Suppressor macrophage treated with lipopolysaccharide for 1 hour (primary cell): Measurements from ENCODE around the gene TRDN.
"Not testable (repeated sequence)": the region's sequence is repeated elsewhere in the genome, so short reads cannot be mapped to it uniquely, and the experiment has no call there.

ENCODE experiments used
- DNase-seq, 3 donors: peaks; one replicate each; pipeline ENCODE4 v3.0.0-alpha.2; 2020 to 2022

Gene TRDN

DNA sequence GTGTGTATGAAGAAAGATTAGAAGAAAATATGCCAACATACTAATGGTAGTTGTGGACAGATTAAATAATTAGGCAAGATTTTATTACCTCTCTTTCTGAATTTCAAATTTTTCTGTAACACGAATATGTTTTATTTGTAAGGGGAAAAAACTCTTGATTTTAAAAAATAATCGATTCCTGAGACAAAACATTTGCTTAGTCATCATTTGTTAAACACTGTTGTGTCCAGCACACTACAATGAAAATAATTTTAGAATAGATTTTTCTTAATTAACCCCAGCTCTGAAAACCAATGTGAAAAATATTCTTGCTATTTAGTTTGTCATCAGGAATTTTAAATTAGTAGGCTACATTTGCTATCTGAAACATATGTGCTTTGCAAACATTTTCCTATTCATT, 253.0 kb downstream of the TRDN start:
- DNase-seq: no peak

DNA sequence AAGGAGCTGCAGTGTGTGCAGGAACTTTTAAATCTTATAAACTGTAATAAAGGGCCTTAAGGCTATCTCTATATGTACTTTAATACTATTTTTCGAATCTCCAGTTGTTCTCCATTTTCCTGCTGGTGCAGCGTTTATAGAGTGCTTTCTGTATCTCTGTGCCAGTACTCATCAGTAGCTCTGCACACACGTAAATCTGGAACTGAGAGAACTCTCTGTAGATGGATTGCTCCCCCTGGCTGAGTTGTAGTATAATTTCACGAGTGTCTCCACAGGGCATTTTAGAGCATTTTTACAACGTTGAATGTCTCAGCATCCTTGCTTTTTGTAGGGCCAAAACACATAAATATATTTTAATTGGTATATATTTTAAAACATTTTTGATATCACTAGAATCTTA, 256.5 kb downstream of the TRDN start:
- no peak for DNase-seq

DNA sequence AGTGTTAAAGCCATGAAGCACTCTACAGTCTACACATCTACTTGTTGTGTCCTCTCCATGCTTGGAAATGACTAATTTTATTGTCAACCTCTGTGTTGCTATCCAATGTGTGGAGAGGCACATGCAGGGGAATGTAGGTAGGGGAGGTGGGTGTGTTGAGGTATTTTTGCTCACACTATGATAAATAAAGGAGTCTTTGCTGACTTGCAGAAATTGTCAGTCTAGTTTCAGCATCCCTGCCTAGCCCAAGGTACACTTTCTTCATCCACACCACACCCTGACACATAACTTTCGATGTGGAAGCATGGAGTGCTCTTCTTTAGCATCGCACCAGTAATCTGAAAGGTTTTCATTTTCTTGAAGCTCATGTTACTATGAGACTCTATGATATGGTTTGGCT, 264.0 kb downstream of the TRDN start:
- no peak for DNase-seq

DNA sequence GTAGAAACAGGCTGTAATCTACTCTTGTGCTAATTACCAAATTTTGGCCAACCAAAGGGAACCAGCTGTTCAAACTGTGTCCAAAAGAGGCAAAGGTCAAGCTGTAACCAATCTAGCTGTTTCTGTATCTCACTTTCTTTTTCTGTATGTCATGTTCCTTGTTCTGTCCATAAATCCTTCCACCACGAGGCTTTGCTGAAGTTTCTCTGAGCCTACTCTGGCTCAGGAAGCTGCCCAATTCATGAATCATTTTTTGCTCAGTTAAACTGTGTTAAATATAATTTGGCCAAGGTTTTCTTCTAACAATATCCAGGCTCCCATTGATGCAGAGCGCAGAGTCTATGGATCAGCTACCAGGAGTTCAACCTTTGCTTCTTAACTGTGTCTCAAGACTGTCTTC, 272.8 kb downstream of the TRDN start:
- no peak for DNase-seq

DNA sequence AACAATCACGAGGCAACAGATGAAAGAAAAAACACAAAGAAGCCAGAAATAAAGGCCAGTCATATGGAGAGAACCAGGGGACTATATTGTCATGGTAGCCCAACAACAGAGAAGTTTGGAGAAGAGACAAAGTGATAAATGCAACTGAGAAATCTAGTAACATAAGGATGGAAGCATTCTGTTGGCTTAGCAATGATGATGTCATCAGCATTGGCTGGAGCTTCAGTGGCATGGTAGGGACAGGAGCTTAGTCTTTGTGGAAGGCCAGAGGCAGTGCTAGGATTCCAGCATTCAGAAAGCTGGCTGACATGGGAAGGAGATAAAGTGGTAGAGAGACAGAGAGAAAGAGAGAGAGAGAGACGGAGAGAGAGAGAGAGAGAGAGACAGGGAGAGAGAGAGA, 276.4 kb downstream of the TRDN start:
- no peak for DNase-seq

DNA sequence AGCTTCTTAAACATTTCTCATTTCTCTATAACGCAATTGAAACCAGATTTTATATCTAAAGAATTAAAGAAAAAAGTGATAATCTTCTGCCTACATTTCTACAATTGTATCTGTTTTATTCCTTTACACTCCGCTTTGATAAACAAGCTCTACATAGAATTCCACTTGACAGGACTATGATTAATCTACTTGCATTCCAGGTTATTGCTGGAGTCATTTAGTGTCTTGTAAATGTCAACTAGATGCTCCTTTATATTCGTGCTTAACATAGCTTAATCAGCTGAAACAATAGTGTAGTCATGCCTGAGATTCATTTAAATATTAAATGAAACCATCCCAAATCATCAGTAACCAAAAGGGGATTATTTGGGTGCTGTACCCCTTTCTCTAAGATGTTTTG, 284.0 kb downstream of the TRDN start:
- DNase-seq: no peak

DNA sequence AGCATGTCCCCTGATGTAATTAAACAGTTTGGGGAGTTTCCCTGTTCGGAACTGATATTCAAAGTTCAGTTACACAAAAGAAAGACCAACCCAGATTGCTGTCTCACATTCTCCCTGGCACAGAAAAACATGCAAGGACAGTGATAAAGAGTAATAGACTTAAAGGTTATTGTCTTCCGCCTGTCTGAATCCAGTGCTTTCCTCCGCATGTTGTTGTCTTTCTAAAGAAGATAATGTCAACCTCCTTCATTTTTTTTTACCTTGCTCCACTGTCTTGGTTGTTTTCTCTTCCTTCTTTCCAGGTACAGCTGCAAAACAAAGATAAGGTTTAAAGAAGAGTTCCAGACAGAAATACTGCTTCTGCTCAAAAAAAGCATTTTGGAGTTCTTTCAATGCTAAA, 284.5 kb downstream of the TRDN start:
- no peak for DNase-seq

DNA sequence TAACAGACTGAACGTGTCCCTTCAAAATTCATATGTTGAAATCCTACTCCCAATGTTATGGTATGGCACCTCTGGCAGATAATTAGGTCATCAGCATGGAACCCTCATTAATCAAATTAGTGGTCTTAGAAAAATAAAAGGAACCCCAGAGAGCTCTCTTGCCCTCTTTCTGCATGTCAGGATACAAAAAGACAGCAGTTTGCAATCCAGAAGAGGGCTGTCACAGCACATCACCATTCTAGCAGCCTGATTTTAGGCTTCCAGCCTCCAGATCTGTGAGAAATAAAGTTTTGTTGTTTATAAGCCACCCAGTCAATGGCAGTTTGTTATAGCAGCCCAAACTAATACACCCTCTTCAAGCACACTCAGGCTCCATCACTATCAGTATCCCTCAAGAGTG, 292.9 kb downstream of the TRDN start:
- no peak for DNase-seq

DNA sequence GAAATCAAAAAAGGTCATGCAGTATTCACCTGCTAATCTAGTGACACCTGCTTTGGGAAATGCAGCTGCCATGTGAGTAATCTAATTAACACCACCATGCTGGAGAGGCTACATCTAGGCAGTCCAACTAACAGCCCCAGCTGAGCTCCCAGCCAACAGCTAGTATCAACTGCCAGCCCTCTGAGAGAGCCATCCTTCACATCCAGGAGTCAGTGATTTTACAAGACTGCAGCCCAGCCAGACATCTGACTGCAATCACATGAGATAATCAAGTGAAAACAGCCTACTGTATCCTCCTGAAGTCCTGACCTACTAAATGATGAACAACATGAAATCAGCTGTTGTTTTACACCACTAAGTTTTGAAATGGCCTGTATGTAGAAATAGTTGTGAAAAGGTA, 298.4 kb downstream of the TRDN start:
- DNase-seq: no peak

DNA sequence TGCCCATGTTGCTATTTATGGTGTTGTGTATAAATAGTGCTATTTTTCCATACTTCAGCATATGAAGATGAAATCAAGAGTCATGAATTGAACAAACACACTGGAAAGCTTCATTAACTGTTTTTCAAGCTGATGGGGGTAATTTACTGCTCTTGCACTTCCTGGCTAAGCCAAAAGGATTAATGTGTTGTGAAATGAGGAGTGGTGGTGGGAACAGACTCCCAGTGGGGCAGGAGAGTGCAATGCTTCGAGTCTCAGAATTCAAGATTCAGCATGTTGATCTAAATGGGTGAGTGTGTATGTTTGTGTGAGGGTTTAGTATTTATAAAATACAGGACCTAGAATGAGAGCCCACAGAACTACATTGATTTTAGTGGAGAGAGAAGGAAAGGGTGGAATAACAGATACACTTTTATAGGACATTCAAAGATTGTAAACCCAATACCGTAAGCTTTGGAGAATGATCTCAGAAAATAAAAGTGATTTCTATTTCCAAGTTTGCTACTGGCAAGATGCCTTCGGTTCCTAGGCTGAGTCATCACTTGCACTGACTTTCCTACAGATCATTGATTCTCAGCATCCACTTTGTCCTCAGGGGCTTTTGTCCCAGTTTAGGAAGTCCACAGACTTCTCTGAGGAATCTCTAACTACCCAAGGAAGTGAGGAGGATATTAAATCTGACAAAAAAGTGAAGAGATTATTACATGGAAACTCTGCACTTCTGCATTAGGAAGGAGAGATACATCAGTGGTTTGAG, 303.6 kb downstream of the TRDN start:
- DNase-seq: no peak

DNA sequence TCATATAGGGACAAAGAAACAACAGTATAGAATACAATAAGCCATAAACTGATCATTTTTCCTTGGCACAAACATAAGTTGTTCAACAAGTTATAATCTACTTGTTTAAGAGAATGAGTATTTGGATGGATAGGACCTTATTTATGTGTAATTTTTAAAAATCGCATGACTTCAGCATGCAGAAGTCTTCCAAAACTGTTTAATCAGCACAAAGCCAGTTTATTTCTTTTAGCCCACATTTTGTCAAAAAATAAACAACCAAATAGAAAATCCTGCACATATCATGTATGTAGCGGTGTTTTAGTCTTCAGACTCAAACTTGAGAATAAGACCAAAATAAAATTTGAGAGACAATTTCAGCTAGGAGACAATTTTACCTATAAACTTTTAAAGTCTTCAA, 304.7 kb downstream of the TRDN start:
- no peak for DNase-seq

DNA sequence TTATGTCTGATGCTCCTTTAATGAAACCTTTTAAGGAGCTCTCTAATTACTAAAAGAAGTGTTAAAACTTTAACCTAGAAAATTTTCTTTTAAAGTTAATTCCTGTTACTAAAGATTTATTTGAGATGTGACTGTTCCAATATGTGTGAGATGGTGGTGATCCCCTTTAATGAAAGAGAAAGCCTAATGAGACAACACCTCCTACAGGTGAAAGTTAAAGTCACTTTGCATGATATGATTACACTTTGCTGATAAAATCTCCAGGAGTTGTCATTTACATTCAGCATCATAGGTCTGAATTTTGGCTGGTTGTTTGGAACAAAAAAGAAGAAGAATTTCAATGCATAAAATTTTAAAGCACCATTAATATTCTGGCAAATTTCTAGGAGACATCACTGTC, 307.4 kb downstream of the TRDN start:
- no peak for DNase-seq

DNA sequence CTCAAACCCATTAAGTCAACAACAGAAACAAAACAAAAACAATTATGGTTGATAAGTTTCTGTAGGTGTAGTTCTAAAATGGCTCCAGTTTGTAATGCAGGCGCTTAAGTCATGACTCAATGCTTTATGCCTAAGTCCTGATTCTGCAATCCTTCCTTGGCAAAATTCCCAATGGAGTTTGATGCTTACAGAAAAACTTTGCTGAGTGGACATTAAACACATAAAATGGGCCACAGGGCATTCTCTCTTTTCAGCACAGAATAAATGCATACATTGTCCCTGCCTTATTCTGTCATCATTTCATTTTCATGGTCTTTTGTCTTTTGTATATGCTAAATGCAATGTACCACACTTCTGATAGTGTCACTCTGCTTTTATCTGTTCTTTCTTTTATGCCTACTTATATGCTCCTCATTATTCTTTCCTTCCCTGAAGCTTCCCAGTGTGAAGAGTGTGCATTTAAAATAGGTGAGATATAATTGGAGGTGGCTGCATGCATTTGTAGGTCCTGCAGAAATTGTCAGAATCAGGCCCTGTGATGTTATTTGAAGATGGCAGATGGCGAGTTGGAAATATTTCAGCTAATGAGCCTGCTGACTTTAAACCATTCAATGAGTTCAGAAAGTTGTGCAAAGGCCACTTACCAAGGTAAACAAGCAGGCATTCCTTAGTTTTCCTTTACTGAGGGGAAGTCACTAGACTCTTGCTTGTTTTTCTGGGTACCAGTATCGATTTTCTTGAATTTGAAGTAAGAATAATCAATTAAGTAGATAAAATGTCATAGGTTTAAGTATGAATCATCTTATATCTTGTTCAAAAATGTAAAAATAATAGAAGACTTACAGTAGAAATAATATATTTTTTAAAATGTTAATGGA, 313.1 kb downstream of the TRDN start:
- DNase-seq: no peak

DNA sequence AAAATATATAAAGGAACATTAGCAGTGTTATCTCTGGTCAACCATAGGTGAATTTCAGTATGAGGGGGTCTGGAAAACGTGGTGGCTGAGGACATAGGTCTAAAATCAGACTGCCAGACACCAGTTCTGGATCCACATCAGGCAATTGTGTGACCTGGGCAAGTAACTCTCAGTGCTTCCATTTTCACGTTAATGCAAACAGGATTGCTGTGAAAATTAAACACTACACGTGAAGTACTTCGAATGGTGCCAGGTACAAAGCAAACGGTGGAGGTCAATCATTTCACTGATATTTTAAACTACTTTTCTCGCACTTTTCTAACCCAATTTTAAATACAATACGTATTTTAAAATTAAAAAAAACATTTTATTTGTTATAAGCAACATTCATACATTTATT, 315.7 kb downstream of the TRDN start:
- DNase-seq: no peak

DNA sequence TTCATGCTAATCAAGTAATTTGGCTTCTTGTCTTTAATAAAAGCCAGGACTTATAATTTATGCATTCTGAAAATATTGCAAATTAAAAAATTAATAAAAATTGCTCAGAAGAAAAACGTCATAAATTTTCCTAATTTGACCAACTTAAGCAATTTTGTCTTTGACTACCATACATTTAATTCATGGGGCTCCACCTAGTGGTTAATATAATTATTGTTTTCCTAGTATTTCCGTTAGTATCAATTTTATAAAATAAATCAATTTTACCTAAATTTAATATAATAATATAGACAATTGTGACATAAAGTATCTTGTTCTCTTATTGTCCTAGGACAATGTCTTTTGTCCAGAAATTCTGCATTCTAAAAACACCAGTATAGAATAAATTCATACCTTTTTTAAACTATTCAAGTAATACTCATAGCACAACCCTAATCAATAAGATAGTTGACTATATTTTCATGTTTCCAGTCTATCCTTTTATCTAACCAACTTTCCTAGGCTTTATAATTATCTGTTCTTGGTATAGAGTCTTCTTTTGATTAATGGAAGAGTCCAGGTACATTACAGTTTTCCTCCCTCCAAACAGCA, 319.9 kb downstream of the TRDN start:
- peak; percentile 22 to 64 (median 55) for DNase-seq

DNA sequence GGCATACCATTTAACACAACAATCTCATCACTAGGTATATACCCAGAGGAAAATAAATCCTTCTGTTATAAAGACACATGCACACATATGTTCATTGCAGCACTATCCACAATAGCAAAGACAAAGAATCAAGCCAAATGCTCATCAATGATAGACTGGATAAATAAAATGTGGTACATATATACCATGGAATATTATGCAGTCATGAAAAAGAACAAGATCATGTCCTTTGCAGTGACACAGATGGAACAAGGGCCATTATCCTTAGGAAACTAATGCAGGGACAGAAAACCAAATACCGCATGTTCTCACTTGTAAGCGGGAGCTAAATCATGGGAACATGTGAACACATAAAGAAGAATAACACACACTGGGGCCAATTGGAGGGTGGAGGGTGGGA, 322.3 kb downstream of the TRDN start:
- DNase-seq: not testable (repeated sequence)

DNA sequence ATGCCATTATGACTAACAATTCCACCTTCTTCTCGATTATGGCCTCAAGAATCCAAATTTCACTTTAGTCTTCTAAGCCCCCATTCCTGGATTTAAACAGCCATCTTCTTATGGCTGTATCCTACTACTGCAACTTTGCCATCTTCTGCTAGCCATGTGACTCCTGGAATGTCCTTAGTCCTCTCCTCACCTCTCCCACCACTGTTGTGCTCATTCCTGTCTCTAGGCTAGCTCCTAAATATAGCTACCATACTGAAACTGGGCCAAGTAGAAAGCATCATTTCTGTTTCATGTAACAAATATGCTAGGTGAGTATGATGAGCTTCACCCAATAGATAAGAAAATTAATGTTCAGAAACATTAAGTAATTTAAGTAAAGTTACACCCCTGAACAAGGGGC, 327.6 kb downstream of the TRDN start:
- DNase-seq: no peak

DNA sequence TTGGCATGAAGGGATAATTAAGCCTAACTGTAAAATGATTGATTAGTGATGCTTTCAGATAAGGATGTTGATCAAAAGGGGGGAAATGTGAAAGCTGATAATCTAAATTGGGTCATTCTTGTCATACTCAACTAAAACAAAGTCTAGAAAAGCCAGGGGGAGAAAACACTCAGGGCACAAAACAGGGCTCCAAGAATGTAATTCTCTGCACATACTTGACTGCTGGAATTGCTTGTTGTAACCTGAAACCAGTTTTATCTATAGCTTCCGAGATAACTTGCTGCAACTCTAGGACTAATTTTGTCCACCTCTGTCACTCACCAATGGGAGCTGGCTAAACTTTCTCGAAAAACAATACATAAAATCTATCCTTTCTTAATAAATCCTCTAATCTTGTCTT, 330.4 kb downstream of the TRDN start:
- no peak for DNase-seq

DNA sequence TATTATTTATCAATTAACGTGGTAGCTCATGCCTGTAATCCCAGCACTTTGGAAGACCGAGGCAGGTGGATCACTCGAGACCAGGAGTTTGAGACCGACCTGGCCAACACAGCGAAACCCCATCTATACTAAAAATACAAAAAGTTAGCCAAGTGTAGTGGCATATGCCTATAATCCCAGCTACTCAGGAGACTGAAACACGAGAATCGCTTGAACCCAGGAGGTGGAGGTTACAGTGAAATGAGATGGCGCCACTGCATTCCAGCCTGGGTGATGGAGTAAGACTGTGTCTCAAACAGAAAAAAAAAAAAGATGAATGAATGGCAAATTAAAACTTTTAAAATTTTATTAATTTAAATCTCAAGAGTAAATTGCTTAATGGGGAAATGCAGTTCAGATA, 341.1 kb downstream of the TRDN start:
- no peak for DNase-seq

DNA sequence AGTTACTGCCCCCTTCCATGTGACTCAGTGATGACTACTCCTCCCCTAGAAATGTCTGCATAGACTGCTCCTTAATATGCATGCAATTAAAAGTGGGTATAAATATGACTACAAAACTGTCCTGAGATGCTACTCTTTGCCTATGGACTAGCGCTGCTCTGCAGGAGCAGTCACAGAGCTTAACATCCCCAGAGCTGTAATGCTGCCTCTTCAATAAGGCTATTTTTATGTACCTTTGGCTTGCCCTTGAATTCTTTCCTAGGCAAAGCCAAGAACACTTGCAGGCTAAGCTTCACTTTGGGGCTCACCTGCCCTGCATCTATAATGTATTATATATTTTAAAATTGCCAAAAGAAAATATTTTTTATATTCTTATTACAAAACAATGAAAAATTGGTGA, 341.6 kb downstream of the TRDN start:
- DNase-seq: no peak

DNA sequence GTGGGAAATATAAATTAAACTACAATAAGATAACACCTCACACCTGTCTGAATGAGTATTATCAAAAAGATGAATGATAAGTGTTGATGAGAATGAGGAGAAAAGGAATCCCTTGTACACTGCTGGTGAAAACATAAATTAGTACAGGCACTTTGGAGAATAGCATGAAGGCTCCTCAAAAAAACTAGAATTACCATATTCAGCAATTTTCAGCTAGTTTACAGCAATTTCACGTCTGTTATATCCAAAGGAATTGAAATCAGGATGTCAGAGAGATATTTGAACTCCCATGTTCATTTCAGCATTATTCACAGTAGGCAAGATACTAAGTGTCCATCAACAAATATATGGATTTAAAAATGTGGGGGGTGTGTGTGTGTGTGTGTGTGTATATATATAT, 348.1 kb downstream of the TRDN start:
- DNase-seq: no peak

DNA sequence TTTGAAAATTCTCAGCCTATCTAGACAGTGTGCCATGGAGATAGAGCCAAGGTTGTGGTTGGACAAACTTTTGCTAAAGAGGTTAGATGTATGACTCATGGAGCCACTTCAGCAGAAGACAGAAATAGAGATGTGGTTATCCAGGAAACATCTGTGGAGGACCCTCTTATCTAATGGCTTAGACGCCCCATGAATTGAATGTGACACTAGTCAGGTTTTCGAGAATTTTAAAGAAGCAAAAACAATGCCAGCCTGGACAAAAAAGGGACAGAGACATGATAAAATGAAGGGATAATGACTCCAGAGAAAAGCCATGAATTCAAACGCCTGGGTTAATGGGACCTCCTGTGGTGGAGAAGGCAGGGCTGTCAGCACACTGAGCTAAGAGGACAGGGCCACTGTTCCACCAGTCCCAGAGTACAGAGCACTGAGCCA, 360.2 kb downstream of the TRDN start:
- DNase-seq: no peak

DNA sequence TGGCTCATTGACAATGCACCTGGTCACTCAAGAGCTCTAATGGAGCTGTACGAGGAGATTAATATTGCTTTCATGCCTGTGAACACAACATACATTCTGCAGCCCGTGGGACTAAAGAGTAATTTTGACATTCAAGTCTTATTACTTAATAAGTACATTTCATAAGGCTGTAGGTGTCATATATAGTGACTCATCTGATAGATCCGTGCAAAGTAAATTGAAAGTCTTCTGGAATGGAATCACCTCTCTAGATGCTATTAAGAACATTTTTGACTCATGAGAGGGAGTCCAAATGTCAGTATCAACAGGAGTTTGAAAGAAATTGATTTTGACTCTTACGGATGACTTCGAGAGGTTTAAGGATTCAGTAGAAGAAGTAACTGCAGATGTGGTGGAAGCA, 372.8 kb downstream of the TRDN start:
- DNase-seq: no peak

DNA sequence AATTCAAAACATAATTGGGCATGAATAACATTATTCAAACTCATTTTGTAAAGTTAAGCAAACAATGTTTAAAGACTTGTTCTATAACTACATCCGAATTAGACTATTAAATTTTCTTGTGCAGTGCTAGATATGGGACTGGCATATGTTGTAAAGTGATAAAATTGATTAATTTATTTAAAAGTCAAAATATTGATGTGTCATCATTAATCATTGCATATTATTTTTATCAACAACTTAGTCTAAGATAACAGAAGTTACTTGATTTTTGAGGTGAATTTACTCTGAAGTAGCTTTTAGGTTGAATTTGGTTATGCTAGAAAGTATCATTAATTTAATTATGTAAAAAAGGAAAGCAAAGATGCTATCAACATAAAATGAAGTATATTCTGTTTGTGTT, 396.1 kb downstream of the TRDN start:
- DNase-seq: no peak
